NCI-H2107 (cell line): ENCODE measurements around the gene ARHGAP24.
"Not testable (repeated sequence)": the region's sequence is repeated elsewhere in the genome, so short reads cannot be mapped to it uniquely, and the experiment has no call there.

Source experiments
- DNase-seq: peaks from one replicate; lab custom pipeline; 2025; lab: John Stamatoyannopoulos, UW

Gene ARHGAP24

DNA sequence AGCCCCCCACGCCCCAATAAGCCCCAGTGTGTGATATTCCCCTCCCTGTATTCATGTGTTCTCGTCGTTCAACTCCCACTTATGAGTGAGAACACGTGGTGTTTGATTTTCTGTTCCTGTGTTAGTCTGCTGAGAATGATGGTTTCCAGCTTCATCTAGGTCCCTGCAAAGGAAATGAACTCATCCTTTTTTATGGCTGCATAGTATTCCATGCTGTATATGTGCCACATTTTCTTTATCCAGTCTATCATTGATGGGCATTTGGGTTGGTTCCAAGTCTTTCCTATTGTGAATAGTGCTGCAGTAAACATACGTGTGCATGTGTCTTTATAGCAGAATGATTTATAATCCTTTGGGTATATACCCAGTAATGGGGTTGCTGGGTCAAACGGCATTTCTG lies 440.6 kb downstream of the ARHGAP24 start:
- not testable (repeated sequence) for DNase-seq

- DNase-seq: no peak
These were observed 444.4 kb downstream of the ARHGAP24 start for GRCh38 chr4:85919200-85919887.

GRCh38 chr4:85925071-85925470 lies 450.1 kb downstream of the ARHGAP24 start:
- no peak for DNase-seq

- DNase-seq: no peak
These were observed 454.0 kb downstream of the ARHGAP24 start for GRCh38 chr4:85928775-85929591.

- DNase-seq: peak; percentile 43
These were observed 455.2 kb downstream of the ARHGAP24 start for GRCh38 chr4:85929961-85930665.

DNA sequence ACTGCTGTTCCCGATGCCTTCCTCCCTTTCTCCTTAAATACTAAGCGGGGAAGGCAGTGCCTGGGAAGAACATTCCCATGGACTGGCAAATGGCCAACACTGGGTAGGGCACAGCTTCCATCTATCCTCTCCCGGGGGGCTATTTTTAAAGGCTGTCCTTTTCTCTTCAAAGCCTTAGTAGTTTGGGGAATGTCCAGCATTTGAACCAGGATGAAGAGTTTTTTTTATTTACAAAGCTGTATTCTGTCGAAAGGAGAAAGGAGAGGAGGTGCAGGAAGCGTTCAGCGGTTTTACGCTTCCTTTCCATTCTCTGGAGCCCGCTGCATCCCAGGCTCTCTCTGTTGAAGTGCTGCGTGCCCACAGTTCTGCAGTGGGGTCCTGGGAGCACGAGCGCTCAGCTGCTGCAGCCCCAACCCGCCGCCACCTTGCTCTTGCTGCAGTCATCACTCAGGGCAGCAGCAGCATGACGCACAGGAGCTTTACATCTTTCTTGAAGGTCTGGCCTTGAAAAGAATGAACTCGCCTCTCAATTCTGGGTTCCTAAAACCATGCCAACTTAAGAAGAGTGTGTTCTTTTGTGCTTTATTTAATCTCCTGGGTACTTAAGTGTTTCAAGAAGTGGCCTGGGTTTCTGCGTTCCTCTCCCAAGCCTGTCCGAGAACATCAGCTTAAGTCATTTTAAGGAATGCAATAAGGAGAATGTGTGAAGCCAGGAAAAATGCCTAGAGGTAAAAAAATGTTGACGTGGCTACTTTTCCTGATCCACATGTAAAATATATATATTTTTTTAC lies 457.7 kb downstream of the ARHGAP24 start:
- no peak for DNase-seq

- DNase-seq: no peak
These were observed 458.3 kb downstream of the ARHGAP24 start for GRCh38 chr4:85933291-85933640.

DNA sequence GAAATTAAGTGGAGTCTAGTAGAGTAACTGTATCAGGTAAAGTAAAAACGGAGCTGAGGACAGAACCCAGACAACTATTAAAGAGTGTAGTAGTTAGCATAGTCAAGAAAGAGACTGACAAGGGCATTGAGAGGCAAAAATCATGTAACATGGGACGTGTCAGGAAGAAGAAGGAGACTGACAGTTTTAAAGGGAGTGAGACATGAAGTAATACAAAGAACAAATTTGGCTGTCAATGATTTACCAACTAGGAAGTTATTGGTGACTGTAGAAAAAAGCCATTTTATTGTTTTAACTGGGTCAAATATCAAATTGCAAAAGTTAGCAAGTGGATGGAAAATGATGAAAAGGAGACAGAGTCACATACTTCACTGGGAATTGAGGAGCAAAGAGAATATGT lies 462.6 kb downstream of the ARHGAP24 start:
- DNase-seq: no peak

DNA sequence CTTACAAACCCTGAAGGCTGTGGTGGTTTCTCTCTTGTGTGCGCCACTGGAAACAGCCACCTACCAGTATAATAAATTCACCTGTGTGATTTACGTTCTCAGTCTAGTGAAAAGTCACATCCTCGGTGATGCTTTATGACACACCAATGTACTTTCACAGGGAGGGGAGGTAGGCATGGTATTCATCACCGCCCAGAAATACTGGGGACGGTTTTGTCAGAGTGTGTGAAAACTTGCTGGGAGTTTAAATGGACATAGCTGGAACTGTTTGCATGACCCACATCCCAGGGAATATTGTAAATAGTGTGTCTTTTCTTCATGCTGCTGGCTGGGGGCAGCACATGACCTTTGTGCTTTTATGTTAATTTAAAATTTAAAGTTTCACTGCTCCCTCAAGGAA lies 463.1 kb downstream of the ARHGAP24 start:
- no peak for DNase-seq

- no peak for DNase-seq
These were observed 464.0 kb downstream of the ARHGAP24 start for GRCh38 chr4:85938902-85939301.

GRCh38 chr4:85939595-85939994 lies 464.6 kb downstream of the ARHGAP24 start:
- DNase-seq: no peak

DNA sequence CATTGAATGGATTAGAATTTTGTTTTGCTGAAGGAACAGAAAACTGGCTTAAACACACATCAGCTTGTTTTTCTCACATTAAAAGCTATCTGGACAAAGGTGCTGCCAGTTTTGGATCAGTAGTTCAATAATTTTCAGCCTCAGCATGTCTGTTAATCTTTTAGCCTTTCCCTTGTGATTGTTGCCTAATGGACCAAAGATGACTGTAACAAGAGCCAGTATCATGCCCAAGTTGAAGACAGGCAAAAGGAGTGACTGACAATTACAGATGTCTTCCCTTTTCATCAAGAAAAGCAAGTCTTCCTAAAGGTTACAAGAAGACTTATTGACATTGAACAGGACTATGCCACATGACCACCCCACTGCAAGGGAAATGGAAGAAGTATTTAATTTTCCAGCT lies 465.2 kb downstream of the ARHGAP24 start:
- DNase-seq: no peak

DNA sequence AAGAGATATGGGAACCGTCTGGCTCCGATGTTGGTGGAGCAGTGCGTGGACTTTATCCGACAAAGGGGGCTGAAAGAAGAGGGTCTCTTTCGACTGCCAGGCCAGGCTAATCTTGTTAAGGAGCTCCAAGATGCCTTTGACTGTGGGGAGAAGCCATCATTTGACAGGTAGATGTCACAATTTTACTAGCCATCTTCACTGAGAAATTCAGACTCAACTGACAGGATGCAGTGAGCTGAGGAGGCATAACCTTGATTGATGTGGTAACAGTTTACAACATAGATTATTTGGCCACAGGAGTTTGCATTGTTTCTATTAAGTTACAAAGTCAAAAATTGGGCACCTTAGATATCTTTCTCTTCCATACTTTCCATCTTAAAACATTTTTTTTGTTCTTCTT lies 467.2 kb downstream of the ARHGAP24 start:
- no peak for DNase-seq

- no peak for DNase-seq
These were observed 471.9 kb downstream of the ARHGAP24 start for GRCh38 chr4:85946821-85947220.

GRCh38 chr4:85951099-85951498 lies 476.1 kb downstream of the ARHGAP24 start:
- DNase-seq: no peak

GRCh38 chr4:85952528-85952927 lies 477.6 kb downstream of the ARHGAP24 start:
- no peak for DNase-seq

- no peak for DNase-seq
These were observed 478.2 kb downstream of the ARHGAP24 start for GRCh38 chr4:85952972-85953650.

- no peak for DNase-seq
These were observed 478.7 kb downstream of the ARHGAP24 start for GRCh38 chr4:85953651-85954018.

DNA sequence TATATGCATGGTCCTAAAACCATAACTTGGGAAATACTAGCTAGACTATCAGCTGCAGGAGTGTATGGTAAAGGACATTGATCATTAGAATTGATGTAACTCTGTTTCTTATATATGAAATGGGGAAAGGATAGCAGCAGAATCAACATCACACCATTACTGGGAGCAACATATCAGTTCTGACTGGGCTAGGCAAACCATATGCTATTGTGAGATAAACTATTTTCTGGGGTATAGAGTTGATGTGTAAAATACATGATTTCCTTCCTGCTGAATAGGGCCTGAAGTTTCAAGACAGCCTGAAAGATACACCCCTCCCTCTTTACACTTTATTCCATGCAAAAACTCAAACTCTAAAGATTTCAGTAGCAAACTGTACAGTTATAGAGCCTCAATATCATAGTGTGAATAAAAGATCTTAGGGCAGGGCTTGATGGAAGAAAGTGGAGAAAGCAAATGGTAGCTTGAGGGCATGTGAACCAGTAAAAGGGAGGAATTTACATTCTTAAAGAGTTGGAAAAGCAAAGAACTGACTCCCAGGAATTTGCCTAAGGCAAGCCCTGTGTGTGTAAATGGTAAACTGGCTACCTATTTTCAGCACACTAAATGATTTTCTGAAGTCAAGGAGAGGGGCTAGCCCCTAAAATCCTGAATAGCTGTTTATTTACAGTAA lies 480.8 kb downstream of the ARHGAP24 start:
- DNase-seq: no peak

GRCh38 chr4:85956293-85956945 lies 481.5 kb downstream of the ARHGAP24 start:
- DNase-seq: no peak

DNA sequence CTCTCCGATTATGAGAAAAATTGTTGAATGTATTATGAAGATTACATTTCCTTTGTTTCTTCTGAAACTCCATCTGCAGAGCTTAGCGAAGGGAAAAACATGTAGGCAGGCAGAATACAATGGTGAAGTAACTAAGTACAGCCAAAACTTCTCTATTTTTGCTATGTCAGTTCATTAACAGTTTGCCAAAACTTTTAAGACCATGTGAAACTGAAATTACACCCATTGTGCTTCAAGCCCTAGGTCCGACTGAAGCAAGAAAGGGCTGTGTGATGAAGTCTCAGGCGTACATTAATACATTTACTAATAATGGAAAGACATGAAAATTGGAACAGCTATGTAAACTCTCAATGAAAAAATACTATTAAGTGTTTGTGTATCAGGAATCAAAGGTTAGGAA lies 486.9 kb downstream of the ARHGAP24 start:
- DNase-seq: no peak
